ENCODE measurements around the gene CSAD.

The CSAD gene

DNA sequence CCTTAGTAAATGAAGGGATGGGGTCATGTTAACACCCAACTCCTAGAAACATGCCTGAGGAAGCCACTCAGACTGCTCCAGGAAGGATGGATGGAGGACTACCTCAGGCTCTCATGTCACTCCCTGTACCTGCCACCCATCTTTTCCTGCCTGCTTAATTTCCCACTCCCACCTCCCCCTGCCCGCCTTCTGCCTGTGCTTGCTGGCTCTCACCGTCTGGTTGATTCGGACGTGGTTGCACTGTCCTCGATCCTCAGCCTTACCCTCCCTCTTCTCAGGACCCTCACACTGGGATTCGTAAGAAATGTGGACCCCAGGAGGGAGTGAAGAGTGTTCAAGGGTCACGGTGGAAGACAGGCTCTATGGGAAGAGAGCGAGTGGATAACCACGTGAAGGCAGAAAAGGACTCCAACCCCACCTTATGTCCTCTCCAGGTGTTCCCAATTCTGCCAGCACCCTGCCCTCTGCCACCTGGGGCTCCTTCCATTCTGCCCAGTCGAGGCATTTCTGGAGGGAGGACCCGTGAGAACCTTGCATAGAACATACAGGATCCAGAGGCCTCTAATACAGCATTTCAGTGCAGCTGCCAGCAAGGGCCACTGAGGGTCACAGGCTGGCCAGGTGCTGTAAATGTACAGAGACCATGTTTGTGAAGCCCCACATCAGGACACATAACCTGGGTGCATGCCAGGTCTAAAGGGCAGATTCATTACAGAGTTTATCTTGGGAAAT is 13.4 kb upstream of the CSAD start:
- no peak overlapping the region for H3K4me3 ChIP-seq (ENCODE audit: low read length)
- peaks cover 7% of the 10 kb centered on the region for H3K27me3 ChIP-seq (ENCODE audit: control insufficient read depth, insufficient read depth, low read length)
- H3K4me1 ChIP-seq (ENCODE audit: control insufficient read depth, insufficient read depth, low read length), result peaks cover 17% of the 10 kb centered on the region
- H3K36me3 ChIP-seq (ENCODE audit: control insufficient read depth, insufficient read depth, low read length), result no peaks in the 10 kb centered on the region
- H3K9ac ChIP-seq (ENCODE audit: low read length), result no peak overlapping the region
- no peaks in the 10 kb centered on the region for H3K9me3 ChIP-seq (ENCODE audit: control insufficient read depth, low read length)

- H3K36me3 ChIP-seq (ENCODE audit: control insufficient read depth, insufficient read depth, low read length), result no peaks in the 10 kb centered on the region
- H3K9ac ChIP-seq (ENCODE audit: low read length), result no peak overlapping the region
- peaks cover 1% of the 10 kb centered on the region for H3K27me3 ChIP-seq (ENCODE audit: control insufficient read depth, insufficient read depth, low read length)
- peaks cover 15% of the 10 kb centered on the region for H3K4me1 ChIP-seq (ENCODE audit: control insufficient read depth, insufficient read depth, low read length)
- no peak overlapping the region for H3K4me3 ChIP-seq (ENCODE audit: low read length)
- H3K9me3 ChIP-seq (ENCODE audit: control insufficient read depth, low read length), result no peaks in the 10 kb centered on the region
Observed at GRCh38 chr12:53193040-53193439, 12.3 kb upstream of the CSAD start.

- Histone ChIP-seq H3K9me3 (ENCODE audit: control insufficient read depth, low read length) (no peaks in the 10 kb centered on the region), H3K4me3 (ENCODE audit: low read length) (no peak overlapping the region), H3K4me1 (ENCODE audit: control insufficient read depth, insufficient read depth, low read length) (peaks cover 11% of the 10 kb centered on the region), H3K27me3 (ENCODE audit: control insufficient read depth, insufficient read depth, low read length) (no peaks in the 10 kb centered on the region), H3K36me3 (ENCODE audit: control insufficient read depth, insufficient read depth, low read length) (no peaks in the 10 kb centered on the region), H3K9ac (ENCODE audit: low read length) (no peak overlapping the region)
Observed at GRCh38 chr12:53192531-53193021, 11.9 kb upstream of the CSAD start.

DNA sequence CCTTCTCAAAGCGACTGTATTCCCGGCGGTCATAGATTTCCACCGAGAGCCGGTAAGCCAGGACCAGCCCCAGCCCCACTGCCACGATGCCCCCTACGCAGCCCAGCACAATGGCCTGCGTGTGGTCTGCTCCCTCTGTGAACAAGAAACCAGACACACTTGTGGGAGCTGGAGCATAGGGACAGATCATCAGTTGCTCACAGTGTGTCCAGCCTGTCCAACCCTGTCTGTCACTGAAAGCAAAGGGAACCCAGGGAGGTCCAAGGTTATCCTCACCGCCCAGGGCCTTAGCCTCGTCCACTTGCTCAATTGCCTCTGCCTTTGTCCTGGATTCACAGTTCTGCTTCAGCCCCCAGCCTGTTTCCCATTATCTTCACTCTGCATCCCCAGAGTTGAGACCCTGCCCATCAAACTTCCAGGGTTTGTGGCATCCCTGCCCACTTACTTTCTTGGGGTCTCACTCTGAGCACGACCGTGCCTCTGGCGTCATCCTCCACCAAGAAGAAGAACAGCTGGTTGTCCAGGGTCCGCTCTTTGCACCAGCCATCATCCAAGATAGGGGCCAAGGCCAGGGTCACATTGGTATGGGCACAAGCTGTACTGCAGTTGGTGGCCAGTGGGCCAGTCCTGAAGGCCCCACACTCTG is 11.3 kb upstream of the CSAD start:
- H3K9ac ChIP-seq (ENCODE audit: low read length), result no peak overlapping the region
- H3K36me3 ChIP-seq (ENCODE audit: control insufficient read depth, insufficient read depth, low read length), result peaks cover 5% of the 10 kb centered on the region
- no peak overlapping the region for H3K4me3 ChIP-seq (ENCODE audit: low read length)
- H3K9me3 ChIP-seq (ENCODE audit: control insufficient read depth, low read length), result no peaks in the 10 kb centered on the region
- peaks cover 8% of the 10 kb centered on the region for H3K4me1 ChIP-seq (ENCODE audit: control insufficient read depth, insufficient read depth, low read length)
- no peaks in the 10 kb centered on the region for H3K27me3 ChIP-seq (ENCODE audit: control insufficient read depth, insufficient read depth, low read length)

- Histone ChIP-seq H3K27me3 (ENCODE audit: control insufficient read depth, insufficient read depth, low read length) (no peaks in the 10 kb centered on the region), H3K36me3 (ENCODE audit: control insufficient read depth, insufficient read depth, low read length) (peaks cover 7% of the 10 kb centered on the region), H3K9ac (ENCODE audit: low read length) (no peak overlapping the region)
Observed at GRCh38 chr12:53191096-53191884, 10.6 kb upstream of the CSAD start.

GRCh38 chr12:53190108-53190729 is 9.5 kb upstream of the CSAD start:
- no peaks in the 10 kb centered on the region for H3K27me3 ChIP-seq (ENCODE audit: control insufficient read depth, insufficient read depth, low read length)
- no peaks in the 10 kb centered on the region for H3K9me3 ChIP-seq (ENCODE audit: control insufficient read depth, low read length)
- no peaks in the 10 kb centered on the region for H3K4me1 ChIP-seq (ENCODE audit: control insufficient read depth, insufficient read depth, low read length)
- H3K4me3 ChIP-seq (ENCODE audit: low read length), result no peak overlapping the region
- peaks cover 14% of the 10 kb centered on the region for H3K36me3 ChIP-seq (ENCODE audit: control insufficient read depth, insufficient read depth, low read length)
- H3K9ac ChIP-seq (ENCODE audit: low read length), result no peak overlapping the region

More at GRCh38 chr12:53191096-53191884, 10.6 kb upstream of the CSAD start:
- Histone ChIP-seq H3K4me1 (ENCODE audit: control insufficient read depth, insufficient read depth, low read length) (peaks cover 1% of the 10 kb centered on the region), H3K9me3 (ENCODE audit: control insufficient read depth, low read length) (no peaks in the 10 kb centered on the region), H3K4me3 (ENCODE audit: low read length) (no peak overlapping the region)

DNA sequence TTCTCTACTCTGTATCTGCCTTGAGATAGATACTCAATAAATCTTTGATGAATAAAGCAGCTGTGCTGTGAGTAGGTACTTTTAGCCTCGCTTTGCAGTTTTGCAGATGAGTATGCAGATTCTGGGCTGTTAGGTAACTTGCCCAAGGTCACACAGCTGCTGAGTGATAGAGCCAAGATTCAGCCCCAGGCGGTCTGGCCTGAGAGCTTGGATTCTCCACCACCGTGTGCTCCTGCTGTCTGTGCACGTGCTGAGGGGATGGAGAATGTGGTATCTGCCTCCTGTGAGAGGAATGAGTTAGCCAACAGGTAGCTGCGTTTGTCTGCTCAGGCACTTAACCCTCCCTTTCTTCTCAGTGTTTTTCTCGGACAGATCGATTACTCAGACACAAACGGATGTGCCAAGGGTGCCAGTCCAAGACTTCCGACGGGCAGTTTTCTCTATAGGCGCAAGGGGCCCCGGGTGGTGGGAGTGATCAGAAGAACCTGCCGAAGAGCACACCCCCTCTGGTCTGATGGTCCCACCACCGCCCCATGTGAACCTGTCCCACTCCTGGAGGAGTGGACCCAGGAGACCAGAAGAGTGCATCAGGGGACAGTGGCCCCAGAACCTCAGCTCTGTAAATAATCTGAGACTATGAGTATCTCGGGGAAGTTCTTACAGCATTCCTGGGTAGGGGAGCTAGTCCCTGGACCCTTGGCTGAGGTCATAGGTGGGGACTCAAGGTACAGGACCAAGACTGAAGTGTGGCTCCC is 6.6 kb upstream of the CSAD start:
- Histone ChIP-seq H3K27me3 (ENCODE audit: control insufficient read depth, insufficient read depth, low read length) (no peaks in the 10 kb centered on the region), H3K9me3 (ENCODE audit: control insufficient read depth, low read length) (no peaks in the 10 kb centered on the region), H3K4me1 (ENCODE audit: control insufficient read depth, insufficient read depth, low read length) (peaks cover 8% of the 10 kb centered on the region), H3K4me3 (ENCODE audit: low read length) (no peak overlapping the region), H3K9ac (ENCODE audit: low read length) (no peak overlapping the region), H3K36me3 (ENCODE audit: control insufficient read depth, insufficient read depth, low read length) (peaks cover 20% of the 10 kb centered on the region)

GRCh38 chr12:53186745-53187144 is 6.0 kb upstream of the CSAD start:
- Histone ChIP-seq H3K9ac (ENCODE audit: low read length) (no peak overlapping the region), H3K4me3 (ENCODE audit: low read length) (no peak overlapping the region), H3K4me1 (ENCODE audit: control insufficient read depth, insufficient read depth, low read length) (peaks cover 13% of the 10 kb centered on the region), H3K9me3 (ENCODE audit: control insufficient read depth, low read length) (no peaks in the 10 kb centered on the region), H3K36me3 (ENCODE audit: control insufficient read depth, insufficient read depth, low read length) (peaks cover 23% of the 10 kb centered on the region), H3K27me3 (ENCODE audit: control insufficient read depth, insufficient read depth, low read length) (no peaks in the 10 kb centered on the region)

DNA sequence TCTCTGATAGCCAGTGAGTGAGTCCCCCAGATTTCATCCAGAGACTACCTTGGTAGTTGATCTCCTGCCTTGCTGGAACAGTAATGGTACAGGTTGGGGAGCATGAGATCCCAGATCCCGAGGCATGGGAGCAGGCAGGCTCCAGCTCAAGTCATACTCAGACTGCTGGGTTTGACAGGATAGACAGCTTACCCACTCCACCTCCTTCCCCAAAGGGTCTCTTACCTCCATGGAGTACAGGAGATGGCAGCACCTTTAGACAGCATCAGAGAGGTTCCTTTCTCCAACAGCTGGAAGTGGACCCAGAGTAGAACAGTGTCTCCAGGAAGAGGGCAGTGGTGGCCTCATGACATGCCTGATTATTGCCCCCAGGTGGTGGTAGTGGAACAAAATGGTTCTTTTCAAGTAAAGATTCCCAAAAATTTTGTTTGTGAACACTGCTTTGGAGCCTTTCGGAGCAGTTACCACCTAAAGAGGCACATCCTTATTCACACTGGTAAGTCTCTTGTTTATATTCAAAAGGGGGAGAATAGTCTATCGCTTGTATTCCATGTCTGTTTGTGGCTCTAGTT is 4.9 kb upstream of the CSAD start:
- H3K4me1 ChIP-seq (ENCODE audit: control insufficient read depth, insufficient read depth, low read length), result peaks cover 19% of the 10 kb centered on the region
- no peak overlapping the region for H3K9ac ChIP-seq (ENCODE audit: low read length)
- peaks cover 23% of the 10 kb centered on the region for H3K36me3 ChIP-seq (ENCODE audit: control insufficient read depth, insufficient read depth, low read length)
- H3K9me3 ChIP-seq (ENCODE audit: control insufficient read depth, low read length), result no peaks in the 10 kb centered on the region
- no peak overlapping the region for H3K4me3 ChIP-seq (ENCODE audit: low read length)
- no peaks in the 10 kb centered on the region for H3K27me3 ChIP-seq (ENCODE audit: control insufficient read depth, insufficient read depth, low read length)

- Histone ChIP-seq H3K9me3 (ENCODE audit: control insufficient read depth, low read length) (no peaks in the 10 kb centered on the region), H3K4me1 (ENCODE audit: control insufficient read depth, insufficient read depth, low read length) (peaks cover 21% of the 10 kb centered on the region), H3K27me3 (ENCODE audit: control insufficient read depth, insufficient read depth, low read length) (no peaks in the 10 kb centered on the region), H3K9ac (ENCODE audit: low read length) (no peak overlapping the region), H3K4me3 (ENCODE audit: low read length) (no peak overlapping the region), H3K36me3 (ENCODE audit: control insufficient read depth, insufficient read depth, low read length) (peaks cover 23% of the 10 kb centered on the region)
Observed at GRCh38 chr12:53184828-53185227, 4.1 kb upstream of the CSAD start.

DNA sequence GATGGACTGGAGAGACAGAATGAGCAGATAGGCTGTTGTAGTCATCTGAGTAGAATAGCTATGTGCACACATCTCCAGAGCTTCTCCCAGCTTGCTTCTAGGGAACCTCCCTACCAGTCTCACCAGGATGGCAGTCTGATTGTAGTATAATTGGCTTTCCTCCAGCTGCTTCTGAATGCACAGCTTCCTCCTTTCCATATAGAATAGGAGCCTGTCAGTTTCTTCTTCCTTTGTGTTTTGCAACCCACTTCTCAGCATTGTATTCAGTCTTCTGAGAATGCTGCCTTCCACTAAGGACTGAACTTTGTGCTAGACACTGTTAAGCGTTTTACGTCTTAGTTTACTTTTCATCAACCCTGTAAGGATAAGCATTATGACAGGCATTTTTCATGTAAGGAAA is 2.2 kb upstream of the CSAD start:
- H3K27me3 ChIP-seq (ENCODE audit: control insufficient read depth, insufficient read depth, low read length), result no peaks in the 10 kb centered on the region
- H3K36me3 ChIP-seq (ENCODE audit: control insufficient read depth, insufficient read depth, low read length), result peaks cover 23% of the 10 kb centered on the region
- H3K4me3 ChIP-seq (ENCODE audit: low read length), result no peak overlapping the region
- no peaks in the 10 kb centered on the region for H3K9me3 ChIP-seq (ENCODE audit: control insufficient read depth, low read length)
- no peak overlapping the region for H3K9ac ChIP-seq (ENCODE audit: low read length)
- peaks cover 25% of the 10 kb centered on the region for H3K4me1 ChIP-seq (ENCODE audit: control insufficient read depth, insufficient read depth, low read length)

Measured in mucosa of stomach (tissue), 1 donor.